C4-2B (cell line): ENCODE measurements around the gene AKR7A2.
A peak's percentile ranks its signal among the peaks of the same experiment; 100 is the strongest.

Experiments used
- H3K27ac ChIP-seq: fragments of 450-650 bp; 2 replicates; pipeline ENCODE4 v1.5.1; 2017
- ZFX ChIP-seq: fragments of 450-650 bp; IDR thresholded peaks from 2 replicates; pipeline ENCODE4 v1.6.1; 2017
- TF ChIP-seq, protein P1 (sequence below): fragments of 450-650 bp; conservative IDR thresholded peaks from 2 replicates; pipeline ENCODE4 v1.5.1; 2017; ENCODE audit warnings: mild to moderate bottlenecking

Gene AKR7A2

DNA sequence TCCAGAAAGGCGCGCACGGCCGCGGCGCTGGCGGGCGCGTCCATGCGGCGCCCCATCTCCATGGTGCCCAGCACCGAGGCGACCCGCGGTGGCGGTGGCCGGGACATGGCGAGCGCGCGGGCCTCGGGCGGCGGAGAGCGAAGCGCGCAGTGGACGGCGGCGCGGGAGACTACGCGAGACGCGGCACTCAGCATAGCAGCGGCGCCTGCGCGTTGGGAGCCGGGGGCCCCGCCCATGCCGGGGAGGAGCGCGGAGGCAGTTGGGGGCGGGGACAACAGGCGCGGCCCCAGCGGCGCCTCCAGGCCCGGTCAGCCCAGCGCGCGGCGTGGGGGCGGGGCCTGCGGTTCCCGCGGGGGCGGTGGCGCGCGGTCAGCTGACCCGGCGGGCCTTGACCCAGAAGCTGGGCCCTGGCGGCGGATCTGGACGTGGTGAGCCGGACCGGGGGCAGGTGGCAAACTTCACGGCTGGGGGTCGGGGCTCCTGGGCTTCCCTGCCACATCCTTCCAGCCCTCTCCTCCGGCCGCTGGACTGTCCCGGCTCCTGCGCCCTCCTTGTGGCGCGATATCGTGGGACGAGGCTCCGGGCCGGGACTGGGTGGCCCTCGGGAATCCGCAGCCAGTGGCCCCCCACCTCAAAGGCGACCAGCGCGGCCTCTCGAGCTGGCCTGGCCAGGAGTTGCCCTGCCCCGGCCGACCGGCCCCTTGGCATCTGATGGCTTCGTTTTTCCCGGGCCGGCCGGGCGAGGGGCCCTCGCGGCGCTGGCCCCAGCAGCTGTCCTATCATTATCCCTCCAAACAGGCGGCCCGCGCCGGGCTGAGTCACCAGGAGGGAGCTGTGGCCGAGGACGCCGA lies at the start of gene AKR7A2, which contains the start of gene SLC66A1:
AKR7A2 (minus strand) TSS at position 214 of the 851 bp plus-strand sequence; CDS start at position 194, 20 bp downstream.
SLC66A1 (plus strand) TSS at position 396 of the 851 bp plus-strand sequence. CDS start 5,352 bp downstream, outside the sequence.
- TF ChIP-seq, protein P1, sequence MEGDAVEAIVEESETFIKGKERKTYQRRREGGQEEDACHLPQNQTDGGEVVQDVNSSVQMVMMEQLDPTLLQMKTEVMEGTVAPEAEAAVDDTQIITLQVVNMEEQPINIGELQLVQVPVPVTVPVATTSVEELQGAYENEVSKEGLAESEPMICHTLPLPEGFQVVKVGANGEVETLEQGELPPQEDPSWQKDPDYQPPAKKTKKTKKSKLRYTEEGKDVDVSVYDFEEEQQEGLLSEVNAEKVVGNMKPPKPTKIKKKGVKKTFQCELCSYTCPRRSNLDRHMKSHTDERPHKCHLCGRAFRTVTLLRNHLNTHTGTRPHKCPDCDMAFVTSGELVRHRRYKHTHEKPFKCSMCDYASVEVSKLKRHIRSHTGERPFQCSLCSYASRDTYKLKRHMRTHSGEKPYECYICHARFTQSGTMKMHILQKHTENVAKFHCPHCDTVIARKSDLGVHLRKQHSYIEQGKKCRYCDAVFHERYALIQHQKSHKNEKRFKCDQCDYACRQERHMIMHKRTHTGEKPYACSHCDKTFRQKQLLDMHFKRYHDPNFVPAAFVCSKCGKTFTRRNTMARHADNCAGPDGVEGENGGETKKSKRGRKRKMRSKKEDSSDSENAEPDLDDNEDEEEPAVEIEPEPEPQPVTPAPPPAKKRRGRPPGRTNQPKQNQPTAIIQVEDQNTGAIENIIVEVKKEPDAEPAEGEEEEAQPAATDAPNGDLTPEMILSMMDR: no peak
- TF ChIP-seq ZFX: peak; percentile 42
- H3K27ac ChIP-seq: peak within 1 kb of the TSS; percentile 91

DNA sequence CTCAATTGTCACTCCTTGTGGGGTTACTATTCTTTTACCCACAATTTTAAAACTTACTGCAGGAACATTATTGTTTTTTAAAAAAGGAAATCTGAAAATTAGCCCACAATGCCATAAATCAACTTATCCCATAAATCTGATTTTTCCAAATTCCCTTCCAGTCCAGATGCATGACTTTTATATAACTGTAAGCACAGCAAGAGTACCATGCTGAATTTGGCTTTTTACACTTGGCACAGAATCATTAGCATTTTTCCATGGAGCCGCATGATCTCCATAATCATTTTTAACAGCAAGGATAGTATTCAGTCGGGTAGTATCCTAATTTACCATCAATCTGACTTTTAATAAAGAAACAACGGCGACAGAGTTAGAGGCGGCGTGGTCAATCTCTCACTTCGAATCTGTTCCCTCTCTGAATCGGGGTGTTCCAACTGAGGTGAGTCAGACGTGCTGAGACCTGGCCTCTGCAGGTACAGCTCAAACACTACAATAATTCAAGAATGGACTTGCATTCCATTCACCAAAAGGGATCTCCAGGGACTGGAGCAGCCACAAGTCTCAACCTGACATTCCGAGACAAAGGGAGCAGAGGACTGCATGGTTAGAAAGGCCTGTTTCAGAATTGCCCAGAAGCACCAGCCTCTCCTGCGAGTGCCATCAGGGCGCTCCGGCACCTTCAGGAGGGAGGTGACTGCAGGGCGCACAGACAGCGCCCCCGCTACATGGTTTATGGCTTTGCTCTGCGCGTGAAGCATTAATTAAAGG lies 49.1 kb upstream of the AKR7A2 start:
- no peak overlapping the region for H3K27ac ChIP-seq
- TF ChIP-seq, protein P1: no peak
- TF ChIP-seq ZFX: no peak

DNA sequence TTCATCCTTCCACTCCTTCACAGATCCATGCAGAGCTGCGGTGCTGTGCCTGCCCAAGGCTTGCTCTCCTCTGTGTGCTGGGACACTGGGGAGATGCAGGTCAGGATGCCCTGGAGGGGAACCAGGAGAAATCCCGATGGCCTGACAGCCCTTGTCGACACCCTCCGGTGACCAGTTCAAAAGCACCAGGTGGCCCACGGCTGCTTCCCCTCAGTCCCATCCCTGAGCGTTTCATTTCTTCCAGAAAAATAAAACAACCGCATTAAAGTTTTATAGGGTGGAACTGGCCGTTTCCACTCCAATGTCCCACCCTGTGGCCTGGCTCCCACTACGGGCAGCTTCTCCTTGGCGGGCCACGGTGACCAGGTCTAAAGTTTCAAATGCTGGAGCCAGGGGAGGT lies 48.5 kb upstream of the AKR7A2 start:
- no peak for TF ChIP-seq ZFX
- TF ChIP-seq, protein P1: no peak
- no peak overlapping the region for H3K27ac ChIP-seq

DNA sequence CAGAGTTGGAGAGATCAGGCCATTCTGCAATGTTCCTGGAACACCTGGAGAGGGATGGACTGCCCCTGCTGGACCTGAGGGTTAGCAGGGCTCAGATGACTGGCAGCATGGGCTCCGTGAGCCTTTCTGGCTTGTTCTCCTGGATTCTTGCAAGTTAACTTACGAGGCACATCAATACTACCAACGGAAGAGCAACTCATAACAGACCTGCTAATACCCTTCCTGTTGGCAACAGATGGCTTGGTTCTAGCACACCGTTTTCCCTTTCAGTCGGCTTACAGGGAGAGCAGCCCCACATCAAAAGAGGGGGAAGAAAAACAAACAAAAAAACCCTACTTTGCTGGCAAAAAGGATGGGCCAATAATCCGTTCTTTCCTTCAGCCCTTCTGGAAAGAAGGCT lies 48.1 kb upstream of the AKR7A2 start:
- no peak overlapping the region for H3K27ac ChIP-seq
- TF ChIP-seq ZFX: no peak
- TF ChIP-seq, protein P1: no peak

DNA sequence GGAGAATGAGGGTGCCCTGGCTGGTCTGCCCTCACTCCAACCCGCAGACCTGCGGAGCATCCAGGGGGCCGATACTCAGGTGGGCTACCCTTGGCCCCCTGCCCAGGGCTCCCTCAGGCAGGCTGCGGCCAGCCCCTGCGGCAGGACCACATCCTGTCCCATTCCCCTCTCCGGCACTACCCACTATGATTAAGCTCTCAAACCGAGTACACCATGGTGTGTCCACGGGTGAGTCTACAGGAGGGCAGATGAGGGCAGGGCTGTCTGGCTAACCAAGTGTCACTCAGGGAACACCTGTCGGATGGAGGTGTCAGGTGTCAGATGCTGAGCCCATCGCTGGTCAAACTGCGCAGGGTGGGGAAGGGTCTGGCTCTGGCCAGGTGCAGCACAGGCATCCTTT lies 47.4 kb upstream of the AKR7A2 start:
- H3K27ac ChIP-seq: no peak overlapping the region
- TF ChIP-seq, protein P1: no peak
- no peak for TF ChIP-seq ZFX

DNA sequence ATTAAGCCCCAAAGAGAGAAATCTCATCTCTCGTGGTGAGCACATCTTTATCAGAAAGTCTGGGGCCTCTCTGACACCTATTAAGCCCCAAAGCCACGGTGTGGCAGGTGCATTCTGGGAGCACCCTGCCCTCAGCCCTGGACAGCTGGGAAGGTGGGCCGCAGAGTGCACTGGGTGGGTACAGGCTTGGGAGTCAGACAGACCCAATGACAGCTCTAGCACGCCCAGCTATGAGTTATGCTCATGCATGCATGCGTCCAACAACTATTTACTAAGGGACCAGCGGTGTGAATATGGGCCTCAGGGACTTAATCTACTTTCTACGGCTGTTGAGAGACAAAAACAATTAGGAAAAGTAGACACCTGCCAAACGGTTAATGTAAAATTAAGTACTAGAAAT lies 46.8 kb upstream of the AKR7A2 start:
- H3K27ac ChIP-seq: no peak overlapping the region
- TF ChIP-seq, protein P1: no peak
- no peak for TF ChIP-seq ZFX
